Right lobe of liver (tissue), 4 donors: ENCODE measurements around the gene MMP25.

Experiments
- POLR2A ChIP-seq: fragments of 450-650 bp; IDR thresholded peaks from one replicate; pipeline ENCODE4 v1.6.1; 2017; ENCODE audit warnings: antibody characterized with exemption, mild to moderate bottlenecking
- TF ChIP-seq, protein P1 (sequence below), 4 donors: fragments of 200-600 bp in 3 of 4; fragments of 450-650 bp in 1 of 4; IDR thresholded peaks; one replicate each; pipeline versions ENCODE4 v1.5.1 to v1.8.0; 2016 to 2022; ENCODE audit warnings: antibody characterized with exemption in 4 of 4, mild to moderate bottlenecking in 2 of 4
- donor health status: DM: no; HTN: no; CAD: no.
- donor health status: DM: no; HTN: no; CAD: no.
- donor health status: DM: no; HTN: yes; CAD: no.

DNA sequence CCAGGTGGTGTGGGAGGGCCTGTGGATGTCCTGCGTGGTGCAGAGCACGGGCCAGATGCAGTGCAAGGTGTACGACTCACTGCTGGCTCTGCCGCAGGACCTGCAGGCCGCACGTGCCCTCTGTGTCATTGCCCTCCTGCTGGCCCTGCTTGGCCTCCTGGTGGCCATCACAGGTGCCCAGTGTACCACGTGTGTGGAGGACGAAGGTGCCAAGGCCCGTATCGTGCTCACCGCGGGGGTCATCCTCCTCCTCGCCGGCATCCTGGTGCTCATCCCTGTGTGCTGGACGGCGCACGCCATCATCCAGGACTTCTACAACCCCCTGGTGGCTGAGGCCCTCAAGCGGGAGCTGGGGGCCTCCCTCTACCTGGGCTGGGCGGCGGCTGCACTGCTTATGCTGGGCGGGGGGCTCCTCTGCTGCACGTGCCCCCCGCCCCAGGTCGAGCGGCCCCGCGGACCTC, 32.8 kb upstream of the MMP25 start:
- no peak for TF ChIP-seq POLR2A
- TF ChIP-seq, protein P1, sequence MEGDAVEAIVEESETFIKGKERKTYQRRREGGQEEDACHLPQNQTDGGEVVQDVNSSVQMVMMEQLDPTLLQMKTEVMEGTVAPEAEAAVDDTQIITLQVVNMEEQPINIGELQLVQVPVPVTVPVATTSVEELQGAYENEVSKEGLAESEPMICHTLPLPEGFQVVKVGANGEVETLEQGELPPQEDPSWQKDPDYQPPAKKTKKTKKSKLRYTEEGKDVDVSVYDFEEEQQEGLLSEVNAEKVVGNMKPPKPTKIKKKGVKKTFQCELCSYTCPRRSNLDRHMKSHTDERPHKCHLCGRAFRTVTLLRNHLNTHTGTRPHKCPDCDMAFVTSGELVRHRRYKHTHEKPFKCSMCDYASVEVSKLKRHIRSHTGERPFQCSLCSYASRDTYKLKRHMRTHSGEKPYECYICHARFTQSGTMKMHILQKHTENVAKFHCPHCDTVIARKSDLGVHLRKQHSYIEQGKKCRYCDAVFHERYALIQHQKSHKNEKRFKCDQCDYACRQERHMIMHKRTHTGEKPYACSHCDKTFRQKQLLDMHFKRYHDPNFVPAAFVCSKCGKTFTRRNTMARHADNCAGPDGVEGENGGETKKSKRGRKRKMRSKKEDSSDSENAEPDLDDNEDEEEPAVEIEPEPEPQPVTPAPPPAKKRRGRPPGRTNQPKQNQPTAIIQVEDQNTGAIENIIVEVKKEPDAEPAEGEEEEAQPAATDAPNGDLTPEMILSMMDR (IDR thresholded peaks at IDR 0.05): peak in 3 of 4 donors; percentile 19 to 36 (median 31)
